ENCODE measurements around the gene OPCML.

Gene OPCML

GRCh38 chr11:133228471-133229329, 303.6 kb downstream of the OPCML start:
- TF ChIP-seq EZH2 (optimal IDR thresholded peaks at IDR 0.05; ENCODE audit: low read depth, low read length) = no peak
- TF ChIP-seq CTCF (IDR thresholded peaks at IDR 0.05; ENCODE audit: low read length) = no peak
- no peak for TF ChIP-seq EZH2phosphoT487 (IDR thresholded peaks at IDR 0.05; ENCODE audit: low read length)
- Histone ChIP-seq H3K9ac (ENCODE audit: low read length) (no peak overlapping the region), H3K4me3 (ENCODE audit: low read length) (no peak overlapping the region), H3K79me2 (ENCODE audit: low read length) (no peaks in the 10 kb centered on the region), H3K9me2 (replicated peaks; ENCODE audit: insufficient read depth, low read length) (no peaks in the 10 kb centered on the region), H4K20me1 (ENCODE audit: insufficient read depth, low read length) (no peaks in the 10 kb centered on the region), H3K36me3 (replicated peaks; ENCODE audit: insufficient read depth, low read length) (no peaks in the 10 kb centered on the region), H2AFZ (ENCODE audit: low read length) (no peak overlapping the region), H3K9me3 (replicated peaks; ENCODE audit: insufficient read depth, low read length) (no peaks in the 10 kb centered on the region), H3K27ac (ENCODE audit: low read length) (no peak overlapping the region), H3F3A (ENCODE audit: insufficient read depth, low read length) (no peaks in the 10 kb centered on the region), H3K4me2 (ENCODE audit: low read depth, low read length) (no peak overlapping the region), H3K4me1 (ENCODE audit: low read length) (no peaks in the 10 kb centered on the region), H3K27me3 (replicated peaks; ENCODE audit: insufficient read depth, low read length) (no peaks in the 10 kb centered on the region)
- DNase-seq = no peak

GRCh38 chr11:133227632-133228111, 304.6 kb downstream of the OPCML start:
- Histone ChIP-seq H3K9ac (ENCODE audit: low read length) (no peak overlapping the region), H3K4me3 (ENCODE audit: low read length) (no peak overlapping the region), H4K20me1 (ENCODE audit: insufficient read depth, low read length) (no peaks in the 10 kb centered on the region), H3K27me3 (replicated peaks; ENCODE audit: insufficient read depth, low read length) (no peaks in the 10 kb centered on the region), H3F3A (ENCODE audit: insufficient read depth, low read length) (no peaks in the 10 kb centered on the region), H3K27ac (ENCODE audit: low read length) (no peak overlapping the region), H3K9me3 (replicated peaks; ENCODE audit: insufficient read depth, low read length) (no peaks in the 10 kb centered on the region), H3K9me2 (replicated peaks; ENCODE audit: insufficient read depth, low read length) (no peaks in the 10 kb centered on the region), H3K4me1 (ENCODE audit: low read length) (no peaks in the 10 kb centered on the region), H3K36me3 (replicated peaks; ENCODE audit: insufficient read depth, low read length) (no peaks in the 10 kb centered on the region), H2AFZ (ENCODE audit: low read length) (no peak overlapping the region), H3K4me2 (ENCODE audit: low read depth, low read length) (no peak overlapping the region), H3K79me2 (ENCODE audit: low read length) (no peaks in the 10 kb centered on the region)
- TF ChIP-seq CTCF (IDR thresholded peaks at IDR 0.05; ENCODE audit: low read length) (no peak), EZH2 (optimal IDR thresholded peaks at IDR 0.05; ENCODE audit: low read depth, low read length) (no peak)
- DNase-seq = no peak

GRCh38 chr11:133224271-133224670, 308.0 kb downstream of the OPCML start:
- no peaks in the 10 kb centered on the region for H4K20me1 ChIP-seq (ENCODE audit: insufficient read depth, low read length)
- no peak overlapping the region for H3K4me2 ChIP-seq (ENCODE audit: low read depth, low read length)
- TF ChIP-seq CTCF (IDR thresholded peaks at IDR 0.05; ENCODE audit: low read length) = no peak
- TF ChIP-seq EZH2 (optimal IDR thresholded peaks at IDR 0.05; ENCODE audit: low read depth, low read length) = no peak
- no peak for TF ChIP-seq EZH2phosphoT487 (IDR thresholded peaks at IDR 0.05; ENCODE audit: low read length)
- no peaks in the 10 kb centered on the region for H3K36me3 ChIP-seq (replicated peaks; ENCODE audit: insufficient read depth, low read length)
- no peaks in the 10 kb centered on the region for H3K27me3 ChIP-seq (replicated peaks; ENCODE audit: insufficient read depth, low read length)
- no peaks in the 10 kb centered on the region for H3K4me1 ChIP-seq (ENCODE audit: low read length)
- H3K9me3 ChIP-seq (replicated peaks; ENCODE audit: insufficient read depth, low read length) = no peaks in the 10 kb centered on the region
- H3K79me2 ChIP-seq (ENCODE audit: low read length) = no peaks in the 10 kb centered on the region
- H3K9me2 ChIP-seq (replicated peaks; ENCODE audit: insufficient read depth, low read length) = no peaks in the 10 kb centered on the region
- no peak overlapping the region for H3K9ac ChIP-seq (ENCODE audit: low read length)
- H2AFZ ChIP-seq (ENCODE audit: low read length) = no peak overlapping the region
- H3K27ac ChIP-seq (ENCODE audit: low read length) = no peak overlapping the region
- no peak overlapping the region for H3K4me3 ChIP-seq (ENCODE audit: low read length)
- H3F3A ChIP-seq (ENCODE audit: insufficient read depth, low read length) = no peaks in the 10 kb centered on the region
- no peak for DNase-seq
